ENCODE measurements around the gene SIK3.

SIK3 gene

DNA sequence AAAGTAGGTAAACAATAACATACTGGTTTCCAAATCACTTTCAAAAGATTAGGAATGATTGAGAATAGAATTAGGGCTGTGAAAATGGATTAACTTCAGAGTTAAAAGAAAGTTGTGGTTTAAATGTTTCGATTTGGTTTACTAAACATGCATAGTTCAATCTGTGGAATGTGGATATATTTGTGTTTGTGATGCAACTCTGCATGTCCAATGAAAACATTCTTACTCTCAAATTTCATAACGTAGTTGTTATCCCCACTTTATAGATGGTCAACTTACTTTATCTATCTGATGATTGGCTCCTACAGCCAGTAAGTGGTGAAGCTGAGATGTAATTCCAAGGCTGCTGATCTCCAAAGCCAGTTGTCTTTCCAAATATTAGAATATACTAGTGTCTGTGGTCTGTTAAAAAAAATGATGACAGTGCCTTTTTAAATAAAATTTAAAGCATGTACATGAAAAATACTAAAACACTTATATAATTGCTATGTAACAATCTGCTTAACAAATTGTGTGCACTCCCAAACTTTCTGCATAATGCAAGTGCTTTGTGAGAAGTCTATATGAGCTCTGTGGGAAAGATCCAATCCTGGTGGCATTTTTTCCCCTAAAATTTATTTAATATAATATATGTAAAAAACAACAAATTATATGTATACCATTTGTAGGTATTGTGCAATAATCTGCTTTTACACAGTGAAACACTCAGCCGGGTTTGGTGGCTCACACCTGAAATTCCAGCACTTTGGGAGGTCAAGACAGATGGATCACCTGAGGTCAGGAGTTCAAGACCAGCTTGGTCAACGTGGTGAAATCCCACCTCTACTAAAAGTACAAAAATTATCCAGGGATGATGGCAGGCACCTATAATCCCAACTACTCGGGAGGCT lies 9.7 kb upstream of the SIK3 start:
- no peak for DNase-seq

DNA sequence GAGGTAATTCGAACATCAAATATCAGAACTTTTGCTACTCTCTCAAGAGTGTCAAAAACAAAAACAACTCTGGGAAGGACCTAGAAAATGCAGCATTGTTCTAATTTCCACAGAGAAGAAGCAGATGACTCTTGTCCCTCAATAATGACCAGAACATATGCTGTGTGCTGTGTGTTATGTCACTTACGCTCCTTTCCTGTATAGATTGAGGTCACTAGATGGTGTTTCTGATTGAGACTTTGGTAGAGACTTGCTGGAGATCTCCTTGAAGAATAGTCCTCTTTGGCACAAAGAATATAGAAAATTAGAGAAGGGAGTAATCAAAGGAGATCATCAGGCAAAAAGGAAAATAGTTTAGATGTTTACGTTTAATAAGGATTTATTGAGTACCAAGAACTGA lies 2.3 kb upstream of the SIK3 start:
- DNase-seq: no peak

DNA sequence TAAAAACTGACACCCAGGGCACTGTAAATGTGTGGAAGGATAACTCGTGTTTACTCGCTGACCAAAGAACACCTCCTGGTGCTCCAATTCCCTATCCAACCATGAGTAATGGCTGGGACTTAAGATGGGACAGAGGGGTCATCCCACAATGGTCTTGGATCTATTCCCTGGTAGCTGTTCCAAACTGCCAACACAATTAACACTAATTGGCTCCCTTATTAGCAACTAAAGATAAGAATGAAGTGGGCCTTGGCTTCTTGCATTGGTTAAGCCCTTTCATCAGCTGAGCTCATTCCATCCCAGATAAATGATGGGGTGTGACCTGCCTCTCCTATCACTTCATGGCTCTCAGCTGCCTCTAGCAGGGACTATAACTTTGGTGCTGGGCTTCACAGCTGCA lies 1.5 kb upstream of the SIK3 start:
- DNase-seq: no peak

DNA sequence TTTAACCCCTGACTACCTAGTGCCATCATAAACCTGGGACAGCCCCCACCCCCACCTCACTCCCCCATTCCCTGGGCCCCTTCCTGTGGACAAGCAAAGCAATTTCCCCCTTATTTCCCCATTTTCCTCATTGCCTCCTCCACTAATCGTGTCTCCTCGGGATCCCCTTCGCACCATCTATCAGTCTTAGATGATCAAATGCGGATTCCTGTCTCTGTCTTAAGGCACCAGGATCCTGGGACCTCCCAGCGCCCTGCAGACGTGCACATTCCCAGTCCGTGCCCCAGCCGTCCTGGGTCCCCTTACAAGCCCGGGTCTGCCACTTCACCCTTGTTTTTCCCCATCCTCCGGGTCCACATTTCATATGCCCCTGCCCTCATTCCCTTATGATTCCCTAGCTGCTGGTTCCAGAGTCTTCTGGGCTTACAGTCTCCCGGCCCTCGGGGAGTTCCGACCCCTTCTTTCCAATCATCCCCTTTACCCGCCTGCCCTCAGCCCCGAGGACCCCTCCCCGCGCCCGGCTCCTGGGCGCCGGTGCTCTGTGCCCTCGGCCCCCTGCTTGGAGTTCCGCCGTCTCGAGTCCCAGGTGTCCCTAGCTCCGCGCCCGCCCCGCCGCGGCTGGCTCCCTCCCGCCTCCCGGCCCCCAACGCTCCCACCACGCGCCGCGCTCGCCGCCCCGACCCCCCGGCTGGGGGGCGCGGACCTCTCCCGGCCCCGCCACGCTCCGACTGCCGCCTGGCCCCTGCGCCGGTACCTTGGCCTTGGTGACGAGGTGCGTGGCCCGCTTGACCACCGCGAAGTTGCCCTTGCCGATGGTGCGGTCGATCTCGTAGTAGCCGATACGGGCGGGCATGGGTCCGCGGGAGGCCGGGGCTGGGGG lies 599 bp downstream of the SIK3 start:
- DNase-seq: no peak

DNA sequence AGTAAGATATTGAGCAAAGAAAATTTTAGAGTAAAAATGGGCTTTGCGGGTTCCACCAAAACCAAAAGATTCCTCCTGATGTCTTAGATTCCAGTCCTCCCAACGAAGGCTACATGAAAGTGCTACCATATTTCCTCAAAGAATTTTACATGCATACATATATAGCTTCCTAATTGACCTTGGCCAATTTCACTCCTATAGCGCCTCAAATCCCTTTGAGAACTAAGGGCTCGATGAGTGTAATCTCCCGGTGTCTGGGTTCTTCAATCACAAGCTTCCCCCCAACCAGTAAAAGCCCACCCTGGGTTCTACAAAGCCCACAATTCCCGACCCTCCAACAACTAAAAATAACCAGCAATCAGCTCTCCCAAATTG lies 1.2 kb downstream of the SIK3 start:
- DNase-seq: no peak

DNA sequence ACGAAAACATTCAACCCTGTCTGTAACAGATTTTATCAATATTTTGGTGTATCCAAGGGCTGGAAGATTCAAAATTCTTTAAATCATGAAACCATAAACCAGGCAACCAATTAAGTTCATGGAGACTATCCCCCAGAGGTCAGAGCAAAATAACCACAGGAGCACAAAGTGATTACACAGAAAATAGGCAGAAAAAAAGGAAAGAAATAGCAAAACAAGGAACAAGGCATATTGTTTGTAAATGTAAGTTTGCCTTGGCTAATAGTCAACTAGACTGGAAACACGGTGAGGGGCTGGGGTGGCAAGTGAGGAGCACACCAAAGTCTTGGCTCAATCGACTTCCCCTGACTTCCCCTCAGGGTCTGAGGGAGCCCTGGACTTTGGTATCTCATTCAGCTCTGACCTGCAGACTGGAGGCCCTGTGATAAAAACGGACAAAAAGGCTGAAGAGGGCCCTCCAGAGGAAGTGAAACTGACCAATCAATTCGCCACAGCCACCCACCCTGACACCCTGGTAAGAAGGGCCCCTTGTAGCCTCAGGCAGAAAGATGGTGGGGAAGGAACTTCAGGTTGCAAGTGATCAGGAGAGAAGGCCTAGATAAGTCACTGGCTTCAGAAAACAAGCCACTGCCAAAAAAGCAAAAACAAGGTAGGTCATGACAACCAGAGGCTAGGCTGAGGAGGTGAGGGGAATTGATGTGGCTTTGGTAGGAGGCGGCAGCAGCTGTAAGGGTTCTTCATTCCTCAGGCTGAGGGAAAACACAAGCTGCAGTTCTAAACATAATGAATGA lies 1.8 kb downstream of the SIK3 start:
- peak; percentile 22 for DNase-seq

DNA sequence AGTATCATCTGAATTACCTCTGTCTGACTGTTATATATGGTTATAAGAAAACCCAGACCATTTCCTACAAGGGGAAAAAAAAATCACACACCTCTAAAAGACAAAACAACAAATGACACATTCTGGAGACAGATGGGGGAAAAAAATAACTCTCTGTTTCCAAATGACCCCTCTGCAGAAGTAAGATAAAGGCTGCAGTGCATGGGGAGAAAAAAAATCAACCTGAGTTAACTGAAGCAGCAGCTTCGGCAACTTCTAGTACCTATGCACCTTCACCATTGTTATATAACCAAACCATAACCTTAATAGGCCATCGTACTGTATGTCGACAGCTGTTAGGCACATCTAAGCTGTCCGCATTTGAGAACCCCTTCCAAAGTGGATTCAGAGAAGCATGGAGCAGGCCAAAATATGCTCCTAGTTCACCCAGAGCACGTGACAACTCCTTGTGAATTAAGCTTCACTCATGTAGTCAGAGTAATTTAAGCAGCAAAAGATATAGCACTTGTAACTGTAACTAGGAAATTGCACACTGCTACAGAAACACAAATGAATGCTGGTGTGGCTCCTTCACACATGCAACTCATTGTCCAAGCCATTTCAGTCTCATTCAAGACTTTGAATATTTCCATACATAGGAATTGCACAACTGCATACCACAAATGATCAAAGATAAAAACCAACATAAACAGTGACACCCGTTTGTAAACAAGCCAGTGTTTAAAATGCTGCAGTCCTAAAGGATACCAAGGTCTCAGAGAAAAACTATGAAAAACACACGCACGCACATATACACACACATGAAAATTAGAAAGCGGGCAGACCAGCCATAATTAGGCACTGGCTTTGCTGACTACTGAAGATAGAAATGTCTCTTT lies 2.7 kb downstream of the SIK3 start:
- DNase-seq: no peak

DNA sequence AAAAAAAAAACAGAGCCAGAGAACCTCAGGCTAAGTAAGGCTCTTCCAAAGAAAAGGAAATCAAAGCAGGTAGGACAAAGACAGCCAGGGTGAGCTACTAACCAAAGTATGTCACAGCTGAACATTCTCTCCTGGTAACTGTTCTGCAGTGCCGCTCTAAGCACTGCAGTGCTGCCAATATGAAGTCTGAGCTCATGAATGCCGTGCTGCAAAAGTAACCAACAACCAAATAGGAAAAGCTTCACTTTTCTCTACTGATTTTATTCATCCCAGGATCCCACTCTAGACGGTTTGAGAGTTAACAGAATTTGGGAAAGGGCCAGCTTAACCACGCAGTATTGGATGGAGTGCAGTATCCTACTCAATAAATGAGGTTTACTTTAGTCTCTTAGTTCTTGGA lies 3.5 kb downstream of the SIK3 start:
- DNase-seq: peak; percentile 46

DNA sequence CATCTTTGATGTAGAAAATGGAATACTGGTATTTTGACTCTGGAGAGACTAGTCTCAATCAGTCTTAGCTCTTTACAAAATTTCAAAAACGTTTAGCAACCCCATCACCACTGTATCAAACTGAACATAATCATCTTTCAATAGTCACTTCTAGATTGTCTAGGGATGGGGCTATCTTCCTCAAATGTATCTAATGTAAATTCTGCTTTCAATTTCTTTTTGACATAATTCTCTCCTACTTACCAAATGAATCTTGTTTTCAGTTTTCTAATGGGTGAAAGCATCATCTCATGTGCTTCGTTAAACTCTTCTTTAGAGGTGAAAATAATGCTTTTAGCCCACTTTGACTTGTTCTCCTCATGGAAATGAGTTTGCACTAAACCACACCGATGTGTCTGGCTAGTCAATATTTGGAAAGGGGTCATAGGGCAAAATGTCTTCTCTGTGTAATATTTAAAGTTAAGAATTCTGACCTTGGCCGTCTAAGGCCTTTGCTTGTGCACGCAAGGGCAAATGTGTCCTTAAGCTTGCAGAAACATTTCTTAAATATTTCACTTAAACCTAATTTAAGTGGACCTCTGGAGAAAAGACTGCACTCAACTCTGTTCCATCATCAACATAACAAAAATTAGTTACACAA lies 5.2 kb downstream of the SIK3 start:
- DNase-seq: no peak

DNA sequence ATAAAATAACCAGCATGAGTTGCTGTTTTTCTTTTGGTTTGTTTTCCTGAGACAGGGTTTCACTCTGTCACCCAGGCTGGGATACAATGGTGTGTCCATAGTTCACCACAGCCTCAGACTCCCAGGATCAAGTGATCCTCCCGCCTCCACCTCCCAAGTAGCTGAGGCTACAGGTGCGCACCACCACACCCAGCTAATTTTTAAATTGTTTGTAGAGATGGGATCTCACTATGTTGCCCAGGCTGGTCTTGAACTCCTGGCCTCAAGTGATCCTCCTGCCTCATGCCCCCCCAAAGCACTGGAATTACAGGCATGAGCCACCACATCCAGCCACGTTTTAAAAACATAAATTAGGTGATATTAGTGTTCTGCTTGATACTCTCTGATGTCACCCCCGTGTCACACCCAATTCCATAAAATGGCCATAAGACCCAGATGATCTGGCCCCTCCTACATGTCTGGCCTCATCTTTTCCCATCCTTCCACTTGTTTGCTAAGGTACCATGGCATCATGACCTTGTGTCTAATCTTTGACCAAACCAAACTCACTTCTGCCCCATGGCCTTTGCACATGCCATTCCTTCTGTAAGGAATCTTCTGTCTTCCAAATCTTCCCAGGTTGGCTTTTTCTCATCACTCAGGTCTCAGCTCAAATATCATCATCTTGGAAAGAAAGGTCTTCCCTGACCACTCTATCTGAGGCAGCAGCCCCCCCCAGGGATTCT lies 6.3 kb downstream of the SIK3 start:
- DNase-seq: no peak

DNA sequence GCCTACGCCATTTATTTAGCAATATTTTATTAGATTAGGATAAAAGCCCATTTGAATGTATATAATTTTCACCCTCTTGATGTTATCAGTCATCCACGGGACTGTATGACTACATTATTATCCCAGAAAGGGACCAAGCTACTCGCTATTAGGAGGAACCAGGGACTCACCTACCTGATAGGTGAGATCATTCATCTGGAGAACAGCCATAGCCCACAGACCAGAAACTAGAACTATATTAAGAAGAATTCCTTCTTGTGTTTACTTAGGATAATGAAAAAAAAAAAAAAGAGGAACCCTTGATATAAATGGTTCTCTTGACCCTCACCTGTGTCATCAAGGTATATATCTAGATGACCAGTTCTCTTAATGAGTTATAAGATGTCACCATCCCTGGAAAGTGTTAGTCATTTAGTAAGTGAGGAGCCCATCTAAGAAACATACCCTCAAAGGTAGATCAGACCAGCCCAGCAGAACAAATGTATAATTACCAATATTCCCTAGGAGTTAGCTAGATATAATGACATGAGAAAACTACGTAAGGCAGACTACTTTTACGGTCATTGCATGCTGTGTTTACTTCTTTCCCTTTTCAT lies 8.0 kb downstream of the SIK3 start:
- no peak for DNase-seq

DNA sequence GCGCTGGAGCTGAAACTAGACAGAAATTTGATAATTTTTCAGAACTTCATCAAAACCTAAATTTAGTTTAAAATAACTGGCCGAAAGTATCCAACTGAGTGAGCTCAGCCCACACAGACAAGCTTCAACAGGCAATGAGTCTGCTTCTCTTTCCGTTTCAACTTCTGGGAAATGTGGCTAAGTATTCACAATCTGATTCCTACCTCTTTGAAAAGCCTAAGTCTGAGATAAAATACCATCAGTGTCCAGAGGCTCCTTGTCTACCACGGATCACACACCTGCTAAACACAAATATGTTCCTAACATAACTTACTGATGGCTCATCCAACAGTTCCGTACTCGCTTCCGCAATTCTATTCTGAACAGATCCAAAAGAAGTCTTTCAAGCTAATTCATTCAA lies 8.5 kb downstream of the SIK3 start:
- peak; percentile 48 for DNase-seq

DNA sequence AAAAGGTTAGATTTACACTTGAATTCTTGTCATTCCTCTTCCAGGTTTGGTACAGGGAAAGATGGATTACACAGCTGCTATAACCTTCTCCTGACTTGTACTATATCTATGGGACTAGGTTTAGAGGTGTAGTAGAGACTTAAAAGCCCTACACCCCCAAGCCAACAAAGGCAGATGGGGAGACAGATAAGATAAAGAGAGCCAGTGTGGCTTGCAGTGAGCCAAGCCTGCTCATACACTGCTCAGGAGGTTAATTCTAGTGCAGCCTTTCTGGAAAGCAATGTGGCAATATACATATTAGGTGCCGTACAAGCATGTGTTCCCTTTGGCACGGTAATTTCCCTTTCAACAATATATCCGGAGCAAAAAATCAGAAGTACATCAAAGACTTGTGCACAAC lies 10.8 kb downstream of the SIK3 start:
- DNase-seq: no peak

DNA sequence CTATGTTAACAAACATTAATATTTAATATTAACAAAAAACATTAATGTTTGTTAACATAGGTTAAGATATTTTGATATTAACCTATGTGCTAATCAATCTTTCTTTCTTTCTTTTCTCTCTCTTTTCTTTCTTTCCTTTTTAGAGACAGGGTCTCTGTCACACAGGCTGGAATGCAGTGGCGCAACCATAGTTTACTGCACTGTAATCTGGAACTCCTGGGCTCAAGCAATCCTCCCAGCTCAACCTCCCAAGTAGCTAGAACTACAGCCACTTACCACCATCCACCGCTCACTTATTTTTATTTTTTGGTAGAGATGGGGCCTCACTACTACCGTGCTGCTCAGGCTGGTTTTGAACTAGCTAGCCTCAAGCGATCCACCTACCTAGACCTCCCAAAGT lies 13.2 kb downstream of the SIK3 start:
- no peak for DNase-seq

DNA sequence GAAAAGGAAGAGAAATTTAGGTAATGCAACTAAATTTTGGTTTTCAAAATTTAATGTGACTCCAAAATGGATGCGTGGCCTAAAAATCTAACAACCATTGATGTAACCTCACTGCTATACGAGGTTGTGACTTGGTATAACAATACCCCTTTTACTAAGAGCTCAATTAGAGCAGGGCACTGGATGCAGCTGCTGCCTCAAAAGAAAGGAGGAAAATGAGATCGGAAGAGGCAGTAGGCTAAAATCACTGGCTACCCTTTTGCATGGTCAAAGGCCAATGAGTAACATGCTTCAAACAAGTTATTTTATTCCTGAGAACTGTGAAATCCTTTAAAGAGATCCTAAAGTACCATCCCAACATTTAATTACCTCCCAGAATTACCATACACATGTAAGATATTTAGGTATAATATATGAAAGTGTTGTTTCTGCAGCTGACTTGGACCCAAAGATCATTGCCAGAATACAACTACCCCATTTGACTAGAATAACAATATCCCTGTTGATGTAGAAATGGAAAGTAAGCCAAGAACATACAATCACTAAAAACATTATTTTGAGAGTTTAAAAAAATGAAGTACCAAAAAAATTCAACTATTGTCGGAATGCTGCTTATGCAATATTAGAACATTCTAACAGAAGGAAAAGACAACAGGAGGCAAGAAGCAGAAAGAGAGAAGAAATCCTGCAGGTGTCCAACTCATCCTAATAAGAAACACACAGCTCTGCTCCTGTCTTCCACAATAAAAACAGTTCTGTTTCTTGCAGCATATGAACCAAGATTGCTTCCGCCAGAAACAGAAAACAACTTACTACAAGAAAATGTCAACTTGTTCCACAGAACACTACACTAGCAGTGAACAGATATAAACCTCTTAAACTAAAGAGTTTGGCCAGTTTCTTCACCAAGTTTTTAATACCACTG lies 15.0 kb downstream of the SIK3 start:
- DNase-seq: no peak

DNA sequence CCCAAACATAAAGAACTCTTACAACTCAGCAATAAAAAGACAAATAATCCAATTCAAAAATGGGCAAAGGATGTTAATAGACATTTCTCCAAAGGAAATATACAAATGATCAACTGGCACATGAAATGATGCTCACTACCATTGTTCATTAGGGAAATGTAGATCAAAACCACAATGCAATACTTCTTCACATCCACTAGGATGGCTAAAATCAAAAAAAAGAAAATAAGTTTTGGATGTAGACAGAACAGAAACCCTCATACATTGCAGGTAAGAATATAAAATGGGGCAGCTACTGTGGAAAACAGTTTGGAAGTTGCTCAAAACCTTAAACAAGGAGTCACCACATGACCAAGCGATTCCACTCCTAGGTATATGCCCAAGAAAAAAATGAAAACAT lies 16.3 kb downstream of the SIK3 start:
- DNase-seq: no peak

DNA sequence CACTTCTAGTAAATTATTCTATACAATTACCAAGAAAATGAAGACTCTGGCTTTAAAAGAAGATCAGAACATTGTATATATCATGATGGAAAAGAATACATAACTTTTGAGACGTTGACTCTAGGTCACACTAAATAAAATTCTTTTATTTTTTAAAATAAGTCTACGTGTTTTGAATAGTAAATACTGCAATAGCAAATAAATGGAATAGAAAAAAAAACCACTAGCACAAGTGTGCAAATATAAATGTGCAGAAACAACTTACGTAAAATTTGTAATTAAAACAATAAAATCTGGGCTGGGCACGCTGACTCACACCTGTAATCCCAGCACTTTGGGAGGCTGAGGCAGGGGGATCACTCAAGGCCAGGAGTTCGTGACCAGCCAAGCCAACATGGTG lies 17.9 kb downstream of the SIK3 start:
- DNase-seq: no peak

DNA sequence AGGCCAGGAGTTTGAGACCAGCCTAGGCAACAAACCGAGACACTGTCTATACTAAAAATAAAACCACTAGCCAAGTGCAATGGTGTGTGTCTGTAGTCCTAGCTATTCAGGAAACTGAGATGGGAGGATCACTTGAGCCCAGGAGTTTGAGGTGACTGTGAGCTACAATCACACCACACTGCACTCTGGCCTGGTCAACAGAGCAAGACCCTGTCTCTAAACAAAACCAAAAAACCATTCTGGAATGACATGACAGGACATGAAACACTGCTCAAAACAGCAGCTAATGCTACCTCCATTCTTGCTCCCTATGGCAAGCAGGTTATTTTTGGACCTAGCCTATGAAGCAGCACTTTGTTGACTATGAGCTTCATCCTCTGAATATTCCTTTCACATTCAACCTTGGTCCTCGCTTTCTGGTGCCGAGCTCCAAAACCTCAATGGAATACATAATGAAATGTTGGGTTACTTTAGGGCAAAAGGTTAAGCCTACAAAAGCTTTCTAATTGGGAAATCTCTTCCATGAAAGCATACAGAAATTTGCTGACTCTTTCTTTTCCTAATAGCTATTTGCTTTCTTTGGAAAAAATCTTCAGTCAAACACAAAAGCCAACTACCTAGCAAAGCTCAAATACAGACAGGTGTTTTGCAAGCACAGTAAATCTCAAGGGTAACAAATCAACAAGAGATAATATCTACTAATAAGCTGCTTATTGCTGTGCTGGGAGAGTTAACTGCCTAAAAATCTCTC lies 21.1 kb downstream of the SIK3 start:
- no peak for DNase-seq

DNA sequence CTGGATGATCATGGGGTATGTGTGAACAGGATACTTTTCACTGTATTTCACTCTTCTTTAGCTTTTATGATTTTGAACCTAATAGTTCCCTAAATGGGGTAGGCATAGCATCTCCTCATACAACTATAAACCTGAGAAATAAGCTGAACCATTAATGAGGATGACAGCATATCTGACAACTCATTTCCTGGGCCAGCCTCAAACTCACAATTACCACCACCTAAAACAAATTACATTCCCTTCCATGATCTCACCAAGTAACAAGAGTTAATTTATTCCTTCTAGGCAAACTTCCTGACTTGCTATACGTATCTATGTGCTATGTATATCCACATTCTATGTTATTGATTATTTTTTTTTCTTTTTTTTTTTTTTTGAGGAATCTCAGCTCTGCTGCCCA lies 23.0 kb downstream of the SIK3 start:
- no peak for DNase-seq
